Epithelial cell of esophagus (primary cell): Measurements from ENCODE around the gene CYP2W1.

Experiments used
- DNase-seq: peaks from one replicate; pipeline ENCODE4 v3.0.0; 2010; ENCODE audit warnings: low read depth
- H3K4me3 ChIP-seq: 2 replicates; pipeline ENCODE4 v1.5.1; 2011; ENCODE audit warnings: mild to moderate bottlenecking, low read length, control low read depth
- TF ChIP-seq, protein P1 (sequence below): IDR thresholded peaks from 2 replicates; pipeline ENCODE4 v1.5.1; 2011; ENCODE audit warnings: low read depth, mild to moderate bottlenecking, low read length, control low read depth, inconsistent platforms; ENCODE audit not compliant: insufficient read depth; ENCODE audit errors: missing control alignments

CYP2W1 gene

DNA sequence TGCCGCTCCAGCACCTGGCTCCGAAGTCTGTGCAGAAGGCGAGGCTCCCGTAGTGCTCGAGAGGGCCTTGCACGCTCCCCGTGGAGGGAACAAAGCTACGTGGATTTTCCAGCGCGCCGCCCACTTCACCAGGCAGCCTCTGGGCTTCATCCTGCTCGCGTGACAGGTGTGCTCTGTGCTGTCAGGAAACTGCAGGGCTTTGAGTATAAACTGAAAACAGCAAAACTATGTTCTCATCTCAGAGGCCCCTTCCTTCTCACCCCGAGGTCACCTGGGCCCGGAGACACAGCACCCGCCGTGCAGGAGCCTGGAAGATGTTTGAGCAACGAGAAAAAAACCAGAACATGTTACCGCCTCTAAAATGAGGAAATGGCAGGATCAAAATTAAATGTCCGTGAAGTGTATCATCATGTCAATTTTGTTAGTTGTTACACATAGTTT is 43.8 kb downstream of the CYP2W1 start:
- TF ChIP-seq, protein P1, sequence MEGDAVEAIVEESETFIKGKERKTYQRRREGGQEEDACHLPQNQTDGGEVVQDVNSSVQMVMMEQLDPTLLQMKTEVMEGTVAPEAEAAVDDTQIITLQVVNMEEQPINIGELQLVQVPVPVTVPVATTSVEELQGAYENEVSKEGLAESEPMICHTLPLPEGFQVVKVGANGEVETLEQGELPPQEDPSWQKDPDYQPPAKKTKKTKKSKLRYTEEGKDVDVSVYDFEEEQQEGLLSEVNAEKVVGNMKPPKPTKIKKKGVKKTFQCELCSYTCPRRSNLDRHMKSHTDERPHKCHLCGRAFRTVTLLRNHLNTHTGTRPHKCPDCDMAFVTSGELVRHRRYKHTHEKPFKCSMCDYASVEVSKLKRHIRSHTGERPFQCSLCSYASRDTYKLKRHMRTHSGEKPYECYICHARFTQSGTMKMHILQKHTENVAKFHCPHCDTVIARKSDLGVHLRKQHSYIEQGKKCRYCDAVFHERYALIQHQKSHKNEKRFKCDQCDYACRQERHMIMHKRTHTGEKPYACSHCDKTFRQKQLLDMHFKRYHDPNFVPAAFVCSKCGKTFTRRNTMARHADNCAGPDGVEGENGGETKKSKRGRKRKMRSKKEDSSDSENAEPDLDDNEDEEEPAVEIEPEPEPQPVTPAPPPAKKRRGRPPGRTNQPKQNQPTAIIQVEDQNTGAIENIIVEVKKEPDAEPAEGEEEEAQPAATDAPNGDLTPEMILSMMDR: no peak
- no peak for DNase-seq
- H3K4me3 ChIP-seq: peak overlapping the region; percentile 52

DNA sequence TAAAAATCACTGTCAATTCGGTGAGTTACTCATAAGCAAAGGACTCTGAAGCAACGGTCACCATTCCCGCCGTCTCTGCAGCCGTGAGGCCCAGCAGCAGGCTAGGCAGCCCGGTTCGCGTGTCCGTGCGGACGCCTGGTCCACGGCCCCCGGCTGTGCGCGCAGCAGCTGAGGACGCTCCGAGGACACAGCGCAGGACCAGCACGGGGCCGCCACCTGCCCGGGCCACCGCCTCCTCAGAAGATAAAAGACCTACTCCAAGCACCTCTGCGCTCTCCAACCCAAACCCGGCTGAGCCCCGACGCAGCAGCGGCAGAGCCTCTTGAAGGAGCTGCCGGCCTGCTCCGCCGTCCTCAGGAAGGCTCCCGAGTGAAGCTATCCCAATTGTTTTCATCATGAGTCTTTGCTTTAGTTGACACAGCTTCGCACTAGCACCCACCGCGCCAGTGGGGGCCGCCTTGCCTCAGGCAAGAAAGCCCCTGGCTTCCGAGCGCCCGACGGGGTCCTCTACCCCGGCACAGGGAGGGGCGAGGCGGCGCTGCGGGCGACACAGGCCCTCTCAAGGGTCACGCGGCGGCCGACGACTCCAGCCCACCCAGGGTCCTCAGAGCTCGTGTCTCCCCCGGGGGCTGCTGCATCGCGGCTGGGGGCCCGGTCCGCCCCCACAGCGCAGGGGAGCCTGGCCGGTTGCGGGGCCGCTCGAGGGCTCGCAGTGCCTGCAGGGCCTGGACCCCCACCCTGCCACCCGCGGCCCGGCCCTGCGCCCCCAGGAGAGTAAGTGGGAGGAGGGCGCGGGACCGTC is 44.5 kb downstream of the CYP2W1 start:
- TF ChIP-seq, protein P1: no peak
- peak; percentile 46 for DNase-seq
- H3K4me3 ChIP-seq: peak overlapping the region; percentile 52

DNA sequence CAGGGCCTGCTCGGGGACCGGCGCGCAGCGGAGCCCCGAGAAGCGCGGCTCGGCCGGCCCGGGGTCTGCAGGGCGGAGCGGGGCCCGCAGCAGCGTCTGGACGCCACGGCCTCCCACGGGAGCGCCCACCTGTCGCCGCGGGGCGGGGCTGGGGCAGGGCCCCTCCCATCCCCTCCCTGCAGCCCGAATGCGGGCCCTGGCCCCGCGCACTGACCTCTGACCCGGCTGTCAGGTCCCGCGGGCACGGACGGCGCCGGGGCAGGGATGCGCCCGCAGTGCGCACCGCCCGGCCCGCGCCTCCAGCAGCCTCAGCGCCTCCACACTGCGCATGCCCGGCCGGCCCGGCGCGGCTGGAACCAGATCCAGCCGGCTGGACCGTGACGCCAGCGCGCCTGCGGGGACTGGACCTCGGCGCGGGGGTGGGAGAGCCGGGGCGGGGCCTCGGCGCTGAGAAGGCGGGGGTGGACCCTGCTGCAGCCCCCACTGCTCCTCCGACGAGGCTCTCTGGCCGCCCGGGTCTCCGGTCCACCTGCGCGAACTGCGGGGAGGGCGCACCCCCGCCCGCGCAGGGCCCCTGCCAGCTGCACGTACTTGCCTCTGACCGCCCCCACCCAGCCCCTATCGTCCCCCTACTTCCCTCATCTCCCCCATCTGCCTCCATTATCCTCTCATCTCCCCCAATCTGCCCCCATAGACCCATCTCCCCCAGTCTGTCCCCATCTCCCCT is 45.2 kb downstream of the CYP2W1 start:
- TF ChIP-seq, protein P1: no peak
- DNase-seq: peak; percentile 89
- peak overlapping the region; percentile 52 for H3K4me3 ChIP-seq

DNA sequence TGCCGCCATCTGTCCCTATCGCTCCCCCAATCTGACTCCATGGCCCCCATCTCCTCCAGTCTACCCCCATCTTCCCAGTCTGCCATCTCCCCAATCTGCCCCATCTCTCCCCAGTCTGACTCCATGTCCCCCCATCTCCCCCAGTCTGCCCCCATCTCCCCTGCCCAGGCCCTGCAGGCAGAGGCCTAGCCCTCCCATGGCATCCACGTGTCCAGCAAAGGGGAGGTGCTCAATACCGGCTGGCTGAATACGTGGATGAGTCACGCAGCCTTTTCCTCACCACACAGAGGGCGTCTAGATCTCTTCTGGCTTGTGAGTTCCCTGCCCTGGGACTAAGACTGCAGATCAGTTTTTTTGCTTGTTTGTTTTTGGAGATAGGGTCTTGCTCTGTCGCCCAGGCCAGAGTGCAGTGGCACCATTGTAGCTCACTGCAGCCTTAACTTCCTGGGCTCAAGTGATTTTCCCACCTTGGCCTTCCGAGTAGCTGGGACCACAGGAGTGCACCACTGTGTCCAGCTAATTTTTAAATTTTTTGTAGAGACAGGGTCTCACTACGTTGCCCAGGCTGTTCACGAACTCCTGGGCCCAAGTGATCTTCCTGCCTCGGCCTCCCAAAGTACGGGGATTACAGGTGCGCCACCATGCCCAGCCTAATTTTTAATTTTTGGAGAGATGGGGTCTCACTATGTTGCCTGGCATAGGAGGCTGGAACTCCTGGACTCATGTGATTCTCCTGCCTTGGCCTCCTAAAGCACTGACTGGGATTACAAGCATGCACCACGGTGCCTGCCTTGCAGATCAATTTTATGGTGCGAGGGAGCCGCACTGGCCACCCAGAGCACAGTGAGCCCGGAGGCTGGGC is 46.0 kb downstream of the CYP2W1 start:
- peak; percentile 95 for DNase-seq
- peak overlapping the region; percentile 49 for H3K4me3 ChIP-seq
- TF ChIP-seq, protein P1: no peak

DNA sequence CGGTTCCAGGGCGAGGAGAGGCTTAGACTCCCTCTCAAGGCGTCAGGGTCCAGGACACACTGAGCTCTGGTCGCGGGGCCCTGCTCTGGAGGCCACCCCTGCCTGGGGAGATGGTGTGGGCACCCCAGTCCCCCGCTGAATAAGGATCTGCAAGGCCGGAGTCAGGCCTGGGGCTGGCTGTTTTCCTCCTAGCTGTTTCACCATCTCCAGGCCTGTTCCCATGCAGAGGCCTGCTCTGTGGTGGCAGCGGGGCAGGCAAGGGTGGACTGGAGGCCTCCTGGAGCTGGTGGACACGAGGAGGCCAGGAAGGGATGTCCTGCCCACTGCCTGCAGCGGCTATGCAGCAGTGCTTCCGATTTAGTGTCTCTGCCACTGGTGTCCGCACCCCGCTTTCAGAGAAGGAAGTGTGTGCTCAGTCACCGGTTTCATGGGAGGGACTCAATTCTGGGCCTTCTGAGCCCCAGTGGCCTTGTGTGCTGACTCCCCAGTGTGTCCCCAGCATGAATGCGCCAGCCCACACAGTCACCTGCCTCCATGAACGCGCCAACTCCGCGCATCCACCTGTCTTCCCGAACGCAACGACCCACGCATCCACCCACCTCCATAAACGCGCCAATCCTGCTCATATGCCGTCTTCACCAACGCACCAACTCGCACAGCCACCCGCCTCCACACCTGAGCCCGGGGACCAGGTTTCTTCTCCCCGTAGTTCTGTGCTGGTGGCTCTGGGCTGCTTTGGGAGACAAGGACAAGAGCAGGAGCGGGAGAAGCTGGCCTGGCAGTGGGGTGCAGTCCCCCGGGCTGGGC is 46.9 kb downstream of the CYP2W1 start:
- DNase-seq: no peak
- TF ChIP-seq, protein P1: no peak
- no peak overlapping the region for H3K4me3 ChIP-seq
